HG03025 (cell line): ENCODE data around the gene TMC2.
"Not testable (repeated sequence)": the region's sequence is repeated elsewhere in the genome, so short reads cannot be mapped to it uniquely, and the experiment has no call there.

ENCODE experiments used
- ATAC-seq: cut with Tn5 transposase; IDR thresholded peaks from one replicate; pipeline ENCODE4 v1.9.1; 2021; ENCODE audit warnings: mild to moderate bottlenecking, moderate library complexity; ENCODE audit not compliant: unreplicated experiment, low FRiP score

TMC2 gene

GRCh38 chr20:2657674-2658073, 121.3 kb downstream of the TMC2 start:
- ATAC-seq = no peak

GRCh38 chr20:2658414-2659354, 122.3 kb downstream of the TMC2 start:
- ATAC-seq = no peak

- ATAC-seq = no peak
These were observed 123.2 kb downstream of the TMC2 start for GRCh38 chr20:2659547-2659946.

GRCh38 chr20:2663364-2663886, 127.1 kb downstream of the TMC2 start:
- no peak for ATAC-seq

- peak; percentile 88 for ATAC-seq
These were observed 127.7 kb downstream of the TMC2 start, which contains the start of gene IDH3B for GRCh38 chr20:2663887-2664719. IDH3B (minus strand) TSS chr20:2664216; CDS start chr20:2664188, 28 bp downstream.

- no peak for ATAC-seq
These were observed 135.6 kb downstream of the TMC2 start for GRCh38 chr20:2671977-2672376.

- no peak for ATAC-seq
These were observed 136.1 kb downstream of the TMC2 start for GRCh38 chr20:2672446-2672845.

GRCh38 chr20:2673453-2673852, 137.1 kb downstream of the TMC2 start:
- ATAC-seq = no peak

- ATAC-seq = no peak
These were observed 143.7 kb downstream of the TMC2 start for GRCh38 chr20:2680046-2680445.

GRCh38 chr20:2682040-2682439, 145.7 kb downstream of the TMC2 start:
- ATAC-seq = not testable (repeated sequence)

GRCh38 chr20:2684817-2685216, 148.4 kb downstream of the TMC2 start:
- not testable (repeated sequence) for ATAC-seq

- ATAC-seq = no peak
These were observed 151.1 kb downstream of the TMC2 start for GRCh38 chr20:2687514-2687913.

GRCh38 chr20:2688041-2688591, 151.7 kb downstream of the TMC2 start:
- ATAC-seq = no peak

GRCh38 chr20:2690213-2690612, 153.8 kb downstream of the TMC2 start:
- ATAC-seq = no peak

GRCh38 chr20:2690718-2691117, 154.3 kb downstream of the TMC2 start:
- ATAC-seq = no peak

- ATAC-seq = no peak
These were observed 154.8 kb downstream of the TMC2 start for GRCh38 chr20:2691127-2691526.
